ENCODE results near the gene POMC.

DNA sequence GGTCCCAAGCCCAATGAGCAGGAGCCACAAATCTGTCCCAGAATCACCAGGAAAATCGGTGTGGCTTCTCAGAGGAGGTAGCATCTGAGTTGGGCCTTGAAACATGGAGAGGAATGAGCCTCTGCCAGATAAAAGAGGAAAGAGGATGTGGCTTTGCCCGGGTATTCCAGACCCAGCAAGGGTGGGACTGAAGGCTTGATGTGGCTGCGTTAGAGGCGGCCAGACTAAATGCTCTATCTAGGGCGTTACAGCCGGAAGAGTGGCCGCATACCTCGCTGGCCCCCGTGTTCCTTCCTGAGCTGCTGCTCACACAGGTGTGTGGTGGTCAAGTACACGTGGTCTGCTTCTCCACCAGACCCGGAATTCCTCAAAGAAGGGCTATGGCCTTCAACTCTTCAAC, 33.9 kb upstream of the POMC start:
- TF ChIP-seq, protein P1, sequence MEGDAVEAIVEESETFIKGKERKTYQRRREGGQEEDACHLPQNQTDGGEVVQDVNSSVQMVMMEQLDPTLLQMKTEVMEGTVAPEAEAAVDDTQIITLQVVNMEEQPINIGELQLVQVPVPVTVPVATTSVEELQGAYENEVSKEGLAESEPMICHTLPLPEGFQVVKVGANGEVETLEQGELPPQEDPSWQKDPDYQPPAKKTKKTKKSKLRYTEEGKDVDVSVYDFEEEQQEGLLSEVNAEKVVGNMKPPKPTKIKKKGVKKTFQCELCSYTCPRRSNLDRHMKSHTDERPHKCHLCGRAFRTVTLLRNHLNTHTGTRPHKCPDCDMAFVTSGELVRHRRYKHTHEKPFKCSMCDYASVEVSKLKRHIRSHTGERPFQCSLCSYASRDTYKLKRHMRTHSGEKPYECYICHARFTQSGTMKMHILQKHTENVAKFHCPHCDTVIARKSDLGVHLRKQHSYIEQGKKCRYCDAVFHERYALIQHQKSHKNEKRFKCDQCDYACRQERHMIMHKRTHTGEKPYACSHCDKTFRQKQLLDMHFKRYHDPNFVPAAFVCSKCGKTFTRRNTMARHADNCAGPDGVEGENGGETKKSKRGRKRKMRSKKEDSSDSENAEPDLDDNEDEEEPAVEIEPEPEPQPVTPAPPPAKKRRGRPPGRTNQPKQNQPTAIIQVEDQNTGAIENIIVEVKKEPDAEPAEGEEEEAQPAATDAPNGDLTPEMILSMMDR (conservative IDR thresholded peaks at IDR 0.05): no peak
- no peak for TF ChIP-seq EZH2 (IDR thresholded peaks at IDR 0.05; ENCODE audit: low read depth)

All from PC-9 (cell line).